Stomach smooth muscle (tissue), 2 donors: ENCODE results near the gene CABS1.

ENCODE experiments used
- H3K27ac ChIP-seq: one replicate; pipeline ENCODE4 v1.7.0; 2013; ENCODE audit warnings: mild to moderate bottlenecking, low read length, inconsistent platforms
- H3K27me3 ChIP-seq, 2 donors: one replicate each; pipeline ENCODE4 v1.7.0; 2013; ENCODE audit warnings: low read length in 2 of 2; ENCODE audit not compliant: insufficient read depth in 2 of 2, control insufficient read depth in 1 of 2
- H3K36me3 ChIP-seq, 2 donors: one replicate each; pipeline ENCODE4 v1.7.0; 2013; ENCODE audit warnings: low read length in 2 of 2; ENCODE audit not compliant: control insufficient read depth in 2 of 2, insufficient read depth in 2 of 2
- H3K4me1 ChIP-seq: one replicate; pipeline ENCODE4 v1.7.0; 2013; ENCODE audit warnings: low read length; ENCODE audit not compliant: control insufficient read depth, insufficient read depth
- H3K4me3 ChIP-seq, 2 donors: one replicate each; pipeline ENCODE4 v1.7.0; 2013; ENCODE audit warnings: low read length in 2 of 2
- H3K9ac ChIP-seq, 2 donors: one replicate each; pipeline ENCODE4 v1.7.0; 2013; ENCODE audit warnings: low read length in 2 of 2, mild to moderate bottlenecking in 1 of 2
- H3K9me3 ChIP-seq, 2 donors: one replicate each; pipeline ENCODE4 v1.7.0; 2013; ENCODE audit warnings: low read length in 2 of 2; ENCODE audit not compliant: control insufficient read depth in 2 of 2
- donor health status: healthy.
- donor health status: Pancreatic carcinoma.

The CABS1 gene

DNA sequence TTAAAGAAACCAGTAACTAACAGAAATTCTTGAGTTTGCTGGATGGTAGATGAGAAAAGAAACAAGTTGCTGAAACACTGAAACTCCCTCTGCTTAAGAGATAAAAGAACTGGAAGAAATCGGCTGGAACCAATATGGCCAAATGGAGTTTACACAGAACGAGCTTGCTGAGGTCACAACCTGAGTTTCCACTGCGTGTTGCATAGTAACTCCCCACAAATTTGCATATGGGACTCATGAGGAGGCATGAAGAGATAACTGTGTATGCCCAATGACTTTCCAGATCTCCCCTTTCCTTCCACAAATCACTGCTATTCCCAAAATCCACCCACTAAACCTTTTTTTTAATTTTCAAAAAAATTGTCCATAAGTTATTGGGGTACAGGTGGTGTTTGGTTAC lies 38.0 kb downstream of the CABS1 start:
- H3K27ac ChIP-seq = no peak overlapping the region
- no peaks in the 10 kb centered on the region for H3K4me1 ChIP-seq
- no peaks in the 10 kb centered on the region for H3K27me3 ChIP-seq
- no peaks in the 10 kb centered on the region for H3K9me3 ChIP-seq
- H3K36me3 ChIP-seq = no peaks in the 10 kb centered on the region
- H3K4me3 ChIP-seq = no peak overlapping the region
- H3K9ac ChIP-seq = no peak overlapping the region

DNA sequence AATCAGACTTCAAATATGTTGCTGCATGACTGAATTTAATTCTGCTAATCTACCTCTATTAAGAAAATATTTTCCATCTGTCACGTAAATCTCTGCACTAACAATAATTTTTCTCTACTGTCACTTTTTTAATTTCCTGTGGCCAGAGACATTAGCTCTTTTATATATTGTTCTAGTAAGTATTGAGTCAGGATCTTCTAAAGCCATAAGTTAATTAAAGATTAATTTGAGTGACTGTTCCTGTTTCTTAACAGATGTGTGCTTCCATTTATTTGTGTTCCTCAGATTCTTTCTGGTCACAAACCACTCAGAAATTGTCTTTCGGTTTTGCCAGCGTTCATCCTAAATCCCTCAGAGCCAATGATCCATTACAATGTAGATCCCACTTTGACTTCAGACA lies 45.8 kb downstream of the CABS1 start:
- Histone ChIP-seq H3K9me3 (no peaks in the 10 kb centered on the region), H3K27me3 (no peaks in the 10 kb centered on the region), H3K36me3 (no peaks in the 10 kb centered on the region), H3K4me3 (no peak overlapping the region), H3K4me1 (no peaks in the 10 kb centered on the region), H3K27ac (no peak overlapping the region), H3K9ac (no peak overlapping the region)

DNA sequence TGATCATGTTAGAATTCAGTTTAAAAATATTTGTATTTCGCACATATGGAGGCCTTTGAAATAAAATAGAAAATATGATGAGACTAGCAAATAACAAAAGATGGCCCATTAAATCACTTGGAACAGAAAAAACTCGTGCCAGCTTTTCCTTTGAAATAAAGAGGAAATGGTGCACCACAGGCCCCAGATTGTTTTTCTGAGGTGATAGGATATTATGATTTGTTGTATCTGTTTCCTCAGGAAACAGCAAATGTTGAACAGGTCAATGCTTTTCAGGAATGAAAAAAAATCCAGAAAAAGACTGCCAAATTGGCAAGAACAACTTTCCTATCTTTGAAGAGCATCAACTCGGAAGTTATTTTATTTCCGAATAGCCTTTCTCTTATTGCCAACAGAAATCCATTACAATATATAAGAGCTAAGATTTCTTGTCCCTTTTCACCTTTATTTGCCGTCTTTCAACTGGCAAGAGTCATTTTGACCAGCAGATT lies 48.0 kb downstream of the CABS1 start, which contains the start of gene SMR3B:
SMR3B (plus strand) TSS at position 441 of the 491 bp plus-strand sequence. CDS start 1,380 bp downstream, outside the sequence.
- H3K27me3 ChIP-seq = no peaks in the 10 kb centered on the region
- no peak within 1 kb of the TSS for H3K27ac ChIP-seq
- no peaks in the 10 kb centered on the region for H3K9me3 ChIP-seq
- H3K9ac ChIP-seq = no peak within 1 kb of the TSS
- H3K4me3 ChIP-seq = no peak within 1 kb of the TSS
- H3K4me1 ChIP-seq = no peaks in the 10 kb centered on the region
- no peaks in the 10 kb centered on the region for H3K36me3 ChIP-seq
